Measurements from ENCODE around the gene SLC39A3. TPM values are rescaled to one million over a fixed set of nuclear protein-coding genes. Genes with fewer than 3 reads are reported as not detected.

The SLC39A3 gene
- total and polyA plus RNA-seq, 2 of the 8 experiments (the other 6 are each of a cell fraction or from before 2014, with no cell fraction given): 33.0 to 52.9 TPM

DNA sequence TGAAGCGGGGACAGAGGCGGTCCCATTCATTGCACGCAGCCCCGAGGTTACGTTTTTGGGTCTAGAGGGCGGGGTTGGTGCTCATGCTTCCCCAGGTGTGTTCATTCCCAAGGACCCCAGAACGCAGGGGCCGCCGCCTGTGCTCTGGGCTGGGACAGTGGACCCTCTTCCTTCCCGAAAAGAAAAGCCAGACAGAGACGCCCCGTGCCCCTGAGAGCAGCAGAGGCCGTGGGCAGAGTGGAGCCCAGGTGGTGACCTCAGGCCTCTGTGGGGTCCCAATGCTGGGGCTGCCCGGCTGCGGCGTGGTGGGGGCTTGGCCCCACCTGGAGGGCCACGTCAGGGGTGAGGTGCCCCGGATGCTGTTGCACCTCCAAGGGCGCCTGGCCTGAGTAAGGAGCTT is 27.9 kb upstream of the SLC39A3 start:
- Histone ChIP-seq H3K27ac (ENCODE audit: low read depth, low read length) (no peak overlapping the region), H3K18ac (ENCODE audit: extremely low read depth, low read length) (no peak overlapping the region), H2BK12ac (ENCODE audit: low read depth, low read length) (no peak overlapping the region), H3K9me3 (ENCODE audit: insufficient read depth in 2 of 2, low read depth in 1 of 2, low read length in 1 of 2) (no peaks in the 10 kb centered on the region), H3K4me2 (ENCODE audit: insufficient read depth in 1 of 2, low read depth in 2 of 2, low read length in 2 of 2) (no peak overlapping the region), H3K36me3 (ENCODE audit: control insufficient read depth in 2 of 4, insufficient read depth in 4 of 4, low read length in 3 of 4) (peaks cover 11 to 39% (median 24%) of the 10 kb centered on the region in 4 experiments; a peak in 7 of 8 replicates), H2BK20ac (ENCODE audit: low read length) (no peak overlapping the region), H3K4ac (replicated peaks; ENCODE audit: insufficient read length, low read depth, low read length) (no peak overlapping the region), H4K91ac (replicated peaks; ENCODE audit: insufficient read length, low read length) (no peak overlapping the region), H3K23ac (ENCODE audit: insufficient read length) (no peak overlapping the region), H2BK5ac (ENCODE audit: low read depth, low read length) (no peak overlapping the region), H3K4me1 (replicated peaks in 1 of 4; ENCODE audit: control insufficient read depth in 3 of 4, insufficient read depth in 4 of 4, low read length in 3 of 4) (no peaks in the 10 kb centered on the region), H3K9ac (replicated peaks in 1 of 4; ENCODE audit: extremely low read depth in 1 of 4, low read depth in 3 of 4, low read length in 3 of 4) (no peak overlapping the region), H2BK15ac (ENCODE audit: low read length) (no peak overlapping the region), H4K5ac (ENCODE audit: insufficient read length, low read depth, low read length) (no peak overlapping the region), H3K79me2 (ENCODE audit: control insufficient read depth in 1 of 2, insufficient read depth in 2 of 2, low read length in 2 of 2) (peaks cover 11 to 41% of the 10 kb centered on the region in 2 experiments; a peak in 3 of 4 replicates), H4K8ac (ENCODE audit: extremely low read depth, insufficient read depth, low read length) (no peak overlapping the region; the same call in 1 of the 2 replicates), H3K79me1 (ENCODE audit: low read depth, low read length) (peaks cover 12% of the 10 kb centered on the region; the same call in 1 of the 2 replicates), H2BK120ac (replicated peaks; ENCODE audit: low read depth, low read length) (no peak overlapping the region), H3K56ac (replicated peaks; ENCODE audit: insufficient read length, low read depth, low read length) (no peak overlapping the region), H3K27me3 (replicated peaks in 1 of 4; ENCODE audit: control insufficient read depth in 3 of 4, extremely low read depth in 1 of 4, insufficient read depth in 3 of 4, low read length in 3 of 4) (no peaks in the 10 kb centered on the region), H2AK5ac (ENCODE audit: low read depth, low read length) (no peak overlapping the region), H4K20me1 (replicated peaks in 1 of 2; ENCODE audit: control insufficient read depth in 1 of 2, insufficient read depth in 2 of 2, low read length in 2 of 2) (peaks cover 16 to 31% of the 10 kb centered on the region in 2 experiments), H3K4me3 (ENCODE audit: extremely low read depth in 1 of 4, insufficient read depth in 2 of 4, low read depth in 3 of 4, low read length in 4 of 4) (no peak overlapping the region), H2AFZ (ENCODE audit: low read length) (no peak overlapping the region), H3K23me2 (ENCODE audit: low read depth, low read length) (no peaks in the 10 kb centered on the region), H3K14ac (ENCODE audit: insufficient read length) (no peak overlapping the region)
- no peak for DNase-seq (ENCODE audit: low read depth in 1 of 2, low spot score in 2 of 2)
- FAIRE-seq: no peak
- POLR2A ChIA-PET (ENCODE audit: partially characterized antibody): no interaction called here
- TF ChIP-seq SRF (IDR thresholded peaks at IDR 0.05; ENCODE audit: low read depth, low read length) (no peak), HDAC2 (IDR thresholded peaks at IDR 0.05; ENCODE audit: borderline replicate concordance in 1 of 2, low read depth in 2 of 2, low read length in 2 of 2) (no peak), NANOG (IDR thresholded peaks at IDR 0.05; ENCODE audit: insufficient read depth, low read depth, low read length, poor library complexity, severe bottlenecking) (no peak), CTBP2 (IDR thresholded peaks at IDR 0.05; ENCODE audit: borderline replicate concordance, insufficient read depth, insufficient read length, low read length) (no peak), EGR1 (IDR thresholded peaks at IDR 0.05; ENCODE audit: borderline replicate concordance, low read depth, low read length) (no peak), TBP (IDR thresholded peaks at IDR 0.05; ENCODE audit: low read depth, low read length) (no peak)
- CTCF ChIA-PET (ENCODE audit: partially characterized antibody): interaction anchor here (0.6 kb wide), 1 partner anchor 128 kb away, joined by 4 read pairs; no protein-coding TSS in a partner anchor
- 94% methylated on average over 17 of the region's 19 CpGs; no CpG with 5 or more reads in 1 of the 2 experiments for WGBS, 2 experiments (ENCODE audit: extremely low coverage in 1 of 2, insufficient coverage in 1 of 2, insufficient read length in 1 of 2, insufficient replicate concordance in 2 of 2, low coverage in 1 of 2, low lambda C conversion rate in 2 of 2, missing lambda C conversion rate in 1 of 2)

Data from H1 (cell line).